ENCODE data around the gene SH3BGRL2.

SH3BGRL2 gene

DNA sequence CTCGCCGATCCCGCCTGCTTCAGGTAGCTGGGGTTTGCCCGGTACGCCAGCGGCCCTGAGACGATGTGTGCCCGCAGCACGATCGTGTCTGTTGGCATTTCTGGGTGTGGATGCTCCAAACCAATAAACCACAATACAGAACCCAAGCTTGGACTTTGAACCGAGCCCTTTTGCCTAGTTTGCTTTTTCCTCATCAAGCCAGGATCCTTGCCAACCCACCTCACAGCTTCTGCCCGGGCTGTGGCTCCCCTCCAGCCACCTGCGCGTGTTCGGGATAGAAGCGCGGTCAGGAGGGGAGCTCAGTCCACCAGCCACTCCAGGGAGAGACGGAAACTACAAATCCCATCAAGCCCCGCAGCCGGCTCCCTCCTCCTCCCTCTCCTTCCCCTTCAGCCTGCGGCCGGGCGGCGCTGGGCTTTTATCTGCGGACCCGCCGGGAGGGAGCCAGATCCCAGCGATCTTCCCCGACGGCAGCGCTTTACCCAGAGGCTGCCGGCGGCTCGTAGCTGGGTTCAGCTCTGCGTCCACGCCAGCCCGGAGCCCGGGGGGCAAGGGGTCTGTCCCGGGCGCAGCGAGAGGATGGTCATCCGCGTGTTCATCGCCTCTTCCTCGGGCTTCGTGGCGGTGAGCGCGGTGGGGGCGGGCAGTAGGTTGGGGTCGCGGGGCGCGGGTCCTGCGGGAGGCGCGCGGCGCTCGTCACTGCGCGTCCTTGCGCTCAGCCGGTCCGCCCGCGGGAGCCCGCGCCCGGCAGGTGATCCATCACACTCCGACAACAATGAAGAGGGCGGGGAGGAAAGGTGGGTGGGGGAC, at the start of gene SH3BGRL2:
Gene SH3BGRL2, plus strand, starts transcription at position 447 of the 810 bp plus-strand sequence. Its CDS starts 133 bp downstream, at position 580.
- peak; percentile 77 for DNase-seq (ENCODE audit: low spot score)

DNA sequence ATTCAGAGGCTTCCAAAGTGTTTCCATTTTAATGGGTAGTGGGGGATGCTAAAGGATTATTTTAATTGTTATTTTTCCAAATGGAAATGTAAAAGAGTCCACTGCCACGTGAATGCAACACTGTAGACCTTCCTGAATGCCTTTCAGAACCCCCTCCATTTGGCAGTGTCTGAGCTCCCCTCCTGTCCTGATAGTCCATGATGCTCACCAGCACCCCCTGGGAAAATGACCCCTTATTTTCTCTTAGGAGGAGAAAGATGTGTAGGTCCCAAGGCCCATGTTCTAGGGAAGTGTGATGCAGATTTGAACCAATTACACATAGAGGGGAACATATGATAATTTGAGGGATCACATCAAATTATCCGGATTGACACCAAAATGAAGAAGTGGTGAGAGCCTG, 46.8 kb upstream of the SH3BGRL2 start:
- DNase-seq (ENCODE audit: low spot score) = no peak

DNA sequence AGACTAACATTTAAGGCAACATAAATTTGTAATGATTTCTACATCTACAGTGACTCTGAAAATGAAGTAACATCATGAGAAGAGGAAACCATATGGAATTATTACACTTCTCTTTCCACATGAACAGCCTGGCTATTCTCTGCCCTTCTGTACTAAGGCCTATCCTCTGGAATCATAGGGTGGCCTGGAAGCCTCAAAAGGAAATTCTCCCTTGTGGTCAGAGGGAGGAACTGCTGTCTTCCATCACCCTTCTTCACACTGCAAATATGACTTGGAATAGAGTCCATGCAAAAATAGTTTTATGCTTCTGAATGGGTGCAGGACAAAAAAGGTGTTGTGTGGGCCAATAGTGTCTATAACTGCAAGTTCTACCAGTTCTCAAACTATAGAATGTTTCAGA, 44.6 kb upstream of the SH3BGRL2 start:
- DNase-seq (ENCODE audit: low spot score) = peak; percentile 40

DNA sequence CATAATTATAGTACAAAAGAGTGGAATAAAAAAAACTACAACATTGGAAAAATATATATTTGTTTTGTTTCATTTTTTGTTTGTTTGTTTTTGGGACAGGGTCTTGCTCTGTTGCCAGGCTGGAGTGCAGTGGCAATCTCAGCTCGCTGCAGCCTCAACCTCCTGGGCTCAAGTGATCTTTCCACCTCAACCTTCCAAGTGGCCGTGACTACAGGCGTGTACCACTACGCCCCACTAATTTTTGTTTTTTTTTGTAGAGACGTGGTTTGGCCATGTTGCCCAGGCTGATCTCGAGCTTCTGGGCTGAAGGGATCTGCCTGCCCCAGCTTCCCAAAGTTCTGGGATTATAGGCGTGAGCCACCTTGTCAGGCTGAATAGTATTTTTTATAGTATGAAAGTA, 41.4 kb upstream of the SH3BGRL2 start:
- no peak for DNase-seq (ENCODE audit: low spot score)

DNA sequence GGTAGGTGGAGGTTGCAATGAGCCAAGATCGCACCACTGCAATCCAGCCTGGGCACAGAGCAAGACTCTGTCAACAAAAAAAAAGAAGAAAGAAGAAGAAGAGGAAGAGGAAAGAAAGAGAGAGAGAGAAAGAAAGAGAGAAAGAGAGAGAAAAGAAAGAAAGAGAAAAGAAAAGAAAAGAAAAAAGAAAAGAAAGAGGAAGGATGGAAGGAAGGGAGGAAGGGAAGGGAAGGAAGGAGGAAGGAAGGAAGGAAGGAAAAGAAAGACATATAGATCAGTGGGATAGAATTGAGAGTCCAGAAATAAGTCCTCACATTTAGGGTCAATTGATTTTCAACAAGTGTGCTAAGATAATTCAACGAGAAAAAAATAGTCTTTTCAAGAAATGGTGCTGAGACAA, 34.0 kb upstream of the SH3BGRL2 start:
- DNase-seq (ENCODE audit: low spot score) = no peak

DNA sequence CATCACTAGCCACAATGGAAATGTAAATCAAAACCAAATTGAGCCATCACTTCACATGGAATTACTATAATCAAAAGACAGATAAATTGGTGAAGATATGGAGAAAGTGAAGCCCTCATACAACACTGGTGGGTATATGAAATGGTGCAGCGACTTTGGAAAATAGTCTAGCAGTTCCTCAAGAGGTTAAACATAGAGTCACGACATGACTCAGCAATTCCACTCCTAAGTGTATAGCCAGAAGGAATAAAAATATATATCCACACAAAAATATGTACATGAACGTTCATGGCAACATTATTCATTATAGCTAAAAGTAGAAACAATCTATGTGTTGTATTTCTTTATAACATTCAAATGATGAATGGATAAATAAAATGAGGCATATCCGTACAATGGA, 33.1 kb upstream of the SH3BGRL2 start:
- no peak for DNase-seq (ENCODE audit: low spot score)

DNA sequence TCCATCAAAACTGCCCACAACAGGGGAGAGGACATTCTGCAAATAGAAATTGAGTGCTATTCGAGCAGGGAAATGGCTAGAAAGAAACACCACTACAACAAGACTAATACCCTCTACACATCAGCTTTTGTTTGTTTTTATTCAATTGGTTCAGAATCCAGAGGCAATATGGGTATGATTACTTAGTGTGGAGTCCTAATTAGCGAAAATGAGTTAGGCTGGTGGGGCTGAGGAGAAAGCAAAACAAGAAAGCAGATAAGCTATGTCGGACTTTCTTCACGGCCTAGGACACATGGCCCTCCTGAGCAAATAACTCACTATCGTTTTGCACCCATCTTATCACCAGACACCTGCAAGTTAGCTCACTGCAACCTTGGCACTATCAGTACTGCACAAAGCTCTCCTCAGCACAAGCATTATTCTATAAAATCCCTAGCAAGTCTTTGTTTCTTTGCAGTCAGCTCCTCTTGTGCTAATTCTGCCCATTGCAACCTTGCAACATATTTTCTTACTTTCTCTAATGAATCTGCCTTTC, 31.3 kb upstream of the SH3BGRL2 start:
- no peak for DNase-seq (ENCODE audit: low spot score)

DNA sequence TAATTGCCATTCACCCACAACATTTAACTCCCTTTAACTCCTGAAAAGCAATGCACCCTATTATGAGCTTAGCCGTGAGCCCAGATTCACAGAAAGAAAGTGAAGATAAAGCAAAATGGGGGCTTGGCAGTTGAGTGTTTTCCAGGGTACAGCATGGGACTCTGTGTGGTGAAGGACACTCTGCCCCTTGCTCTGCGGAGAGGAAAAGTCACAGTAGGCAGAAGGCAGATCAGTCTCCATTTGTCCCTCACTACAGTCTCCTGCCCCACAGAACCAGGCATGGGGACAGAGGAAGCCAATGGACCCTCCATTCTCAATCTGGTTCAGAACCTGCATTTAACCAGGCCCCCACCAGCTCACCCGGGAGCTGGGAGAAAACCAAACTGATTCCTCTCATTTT, 30.8 kb upstream of the SH3BGRL2 start:
- no peak for DNase-seq (ENCODE audit: low spot score)

DNA sequence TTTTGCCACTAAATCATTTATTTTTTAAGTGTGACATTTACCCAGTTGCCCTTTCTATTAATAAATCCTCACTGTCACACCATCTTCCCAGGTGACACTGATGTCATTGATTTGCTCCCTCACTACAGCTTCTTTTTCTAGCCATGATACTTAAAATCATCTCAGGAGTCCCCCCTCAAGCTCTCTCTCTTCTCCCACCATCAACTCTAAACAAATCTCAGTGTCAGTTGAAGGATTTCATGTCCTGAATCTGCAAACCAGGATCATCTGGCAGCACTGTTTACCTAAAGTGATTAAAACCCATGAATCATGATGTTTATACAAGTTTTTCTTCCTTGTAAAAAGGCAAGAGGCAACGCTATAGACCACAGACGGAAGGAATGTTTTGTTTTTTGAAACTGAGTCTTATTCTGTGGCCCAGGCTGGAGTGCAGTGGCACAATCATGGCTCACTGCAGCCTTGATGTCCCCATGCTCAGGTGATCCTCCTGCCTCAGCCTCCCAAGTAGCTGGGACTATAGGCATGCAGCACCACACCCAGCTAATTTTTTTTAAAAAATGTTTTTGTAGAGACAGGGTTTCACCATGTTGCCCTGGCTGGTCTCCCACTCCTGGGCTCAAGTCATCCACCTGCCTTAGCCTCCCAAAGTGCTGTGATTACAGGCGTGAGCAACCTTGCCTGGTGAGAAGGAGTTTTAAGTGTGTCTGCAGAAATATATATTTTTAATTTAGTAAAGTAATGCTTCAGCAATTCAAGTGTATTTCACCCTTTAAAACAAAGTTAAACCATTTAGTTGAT, 30.1 kb upstream of the SH3BGRL2 start:
- DNase-seq (ENCODE audit: low spot score) = no peak

DNA sequence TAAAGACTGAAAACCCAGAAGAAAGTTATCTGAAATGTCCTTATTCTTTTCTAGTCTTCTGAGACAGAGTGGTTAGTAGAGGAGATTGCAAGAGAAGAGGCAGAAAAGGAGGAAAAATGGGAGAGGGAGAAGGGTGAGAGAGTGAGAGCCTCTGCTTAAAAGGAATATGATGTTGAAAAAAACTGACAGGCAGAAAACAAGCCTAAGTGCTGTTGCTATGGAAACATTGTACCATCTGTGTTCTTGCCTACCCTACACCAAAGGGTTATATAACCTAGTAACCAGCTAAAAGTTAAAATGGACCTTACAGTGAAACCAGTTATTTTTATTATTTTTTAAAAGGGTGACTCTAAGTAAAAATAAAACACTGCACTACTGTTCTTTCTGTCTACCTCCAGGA, 28.3 kb upstream of the SH3BGRL2 start:
- DNase-seq (ENCODE audit: low spot score) = no peak

DNA sequence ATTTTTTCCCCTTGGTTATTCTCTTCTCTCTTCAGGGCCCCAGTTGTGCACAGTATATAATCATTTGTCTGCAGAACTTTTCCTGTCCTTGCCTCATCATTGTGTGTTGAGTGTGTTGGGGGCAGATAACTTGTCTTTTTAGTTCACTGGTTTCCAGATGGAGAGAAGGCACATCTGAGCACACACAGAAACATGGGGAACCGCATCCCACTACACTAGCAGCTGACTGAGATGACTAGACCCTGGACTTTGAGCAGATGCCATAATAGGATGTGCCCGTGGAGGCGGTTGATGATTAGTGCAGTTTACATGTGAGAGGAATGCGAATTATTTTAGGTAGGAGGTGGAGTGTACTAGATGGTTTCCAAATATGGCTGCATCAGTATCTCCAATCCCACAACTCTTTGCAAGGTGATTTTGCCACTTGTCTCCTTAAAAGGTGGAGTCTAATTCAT, 26.5 kb upstream of the SH3BGRL2 start:
- peak; percentile 34 for DNase-seq (ENCODE audit: low spot score)

DNA sequence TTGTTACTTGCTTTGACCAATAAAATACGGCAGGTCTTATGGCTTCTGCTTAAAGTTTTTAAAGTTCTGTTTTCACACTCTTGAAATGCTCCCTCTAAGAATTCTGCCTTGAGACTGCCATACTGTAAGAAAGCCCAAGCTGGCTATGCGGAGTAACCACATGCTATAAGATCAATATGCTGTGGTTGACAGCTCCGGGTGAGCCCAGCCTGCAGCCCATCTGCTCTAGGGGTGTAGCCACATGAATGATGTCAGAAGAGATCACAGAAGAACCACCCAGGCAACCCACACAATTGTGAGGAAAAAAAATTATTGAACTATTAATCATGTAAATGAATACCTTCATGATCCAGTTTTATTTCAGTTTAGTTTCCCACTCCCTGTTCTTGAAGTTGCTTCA, 26.1 kb upstream of the SH3BGRL2 start:
- DNase-seq (ENCODE audit: low spot score) = no peak

DNA sequence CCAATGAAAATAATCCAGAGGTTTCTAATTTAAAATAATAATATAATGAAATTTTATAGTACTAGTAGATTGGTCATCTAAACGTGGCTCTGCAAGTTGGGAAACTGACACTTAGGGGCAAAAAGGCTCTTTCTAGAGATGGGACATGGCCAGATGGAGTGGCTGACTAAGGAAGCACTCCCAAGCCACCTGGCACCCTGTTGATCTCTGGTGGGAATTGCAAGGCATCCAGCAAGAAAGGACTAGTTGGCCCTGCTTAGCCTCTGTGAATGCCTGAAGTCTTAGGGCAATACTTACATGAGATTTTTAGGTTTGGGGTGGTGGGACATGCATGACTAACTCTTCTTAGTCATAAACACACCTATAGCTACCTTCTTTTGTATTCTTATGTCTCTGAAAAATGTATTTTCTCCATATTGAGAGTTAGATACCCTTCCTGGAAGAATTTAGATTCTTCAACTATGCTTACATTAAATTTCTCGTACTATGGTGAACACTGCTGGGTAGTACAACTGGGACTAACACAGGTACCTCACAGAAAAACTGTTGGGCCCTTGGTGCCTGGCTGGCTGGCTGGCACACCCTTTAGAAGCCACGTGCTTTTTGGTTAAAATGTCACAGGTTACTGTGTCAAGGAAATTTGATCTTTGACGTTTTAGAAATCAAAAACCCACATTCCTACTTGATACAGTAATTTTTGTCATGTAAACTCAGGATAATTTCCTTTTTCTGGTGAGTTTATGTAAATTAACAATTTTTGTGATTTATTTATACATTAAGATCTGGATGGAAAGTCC, 25.0 kb upstream of the SH3BGRL2 start:
- DNase-seq (ENCODE audit: low spot score) = no peak

DNA sequence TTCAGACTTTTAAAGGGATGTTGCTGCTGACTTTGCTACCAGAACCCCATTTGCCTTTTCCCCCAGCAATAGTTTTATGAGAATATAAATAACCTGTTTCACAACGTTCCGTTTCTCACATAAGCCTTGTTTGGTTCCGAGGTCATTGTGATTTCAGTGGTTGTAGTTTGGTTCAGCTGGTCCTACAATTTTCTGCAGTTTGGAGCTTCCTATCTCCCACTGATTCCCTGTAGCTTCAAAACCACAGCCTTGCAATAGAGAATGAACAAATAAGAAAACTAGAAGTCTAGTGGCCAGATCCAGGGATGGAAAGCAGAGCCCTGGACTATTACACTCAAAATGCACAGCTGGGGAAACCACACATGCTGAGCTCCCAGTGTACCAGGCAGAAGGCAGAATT, 24.1 kb upstream of the SH3BGRL2 start:
- no peak for DNase-seq (ENCODE audit: low spot score)

DNA sequence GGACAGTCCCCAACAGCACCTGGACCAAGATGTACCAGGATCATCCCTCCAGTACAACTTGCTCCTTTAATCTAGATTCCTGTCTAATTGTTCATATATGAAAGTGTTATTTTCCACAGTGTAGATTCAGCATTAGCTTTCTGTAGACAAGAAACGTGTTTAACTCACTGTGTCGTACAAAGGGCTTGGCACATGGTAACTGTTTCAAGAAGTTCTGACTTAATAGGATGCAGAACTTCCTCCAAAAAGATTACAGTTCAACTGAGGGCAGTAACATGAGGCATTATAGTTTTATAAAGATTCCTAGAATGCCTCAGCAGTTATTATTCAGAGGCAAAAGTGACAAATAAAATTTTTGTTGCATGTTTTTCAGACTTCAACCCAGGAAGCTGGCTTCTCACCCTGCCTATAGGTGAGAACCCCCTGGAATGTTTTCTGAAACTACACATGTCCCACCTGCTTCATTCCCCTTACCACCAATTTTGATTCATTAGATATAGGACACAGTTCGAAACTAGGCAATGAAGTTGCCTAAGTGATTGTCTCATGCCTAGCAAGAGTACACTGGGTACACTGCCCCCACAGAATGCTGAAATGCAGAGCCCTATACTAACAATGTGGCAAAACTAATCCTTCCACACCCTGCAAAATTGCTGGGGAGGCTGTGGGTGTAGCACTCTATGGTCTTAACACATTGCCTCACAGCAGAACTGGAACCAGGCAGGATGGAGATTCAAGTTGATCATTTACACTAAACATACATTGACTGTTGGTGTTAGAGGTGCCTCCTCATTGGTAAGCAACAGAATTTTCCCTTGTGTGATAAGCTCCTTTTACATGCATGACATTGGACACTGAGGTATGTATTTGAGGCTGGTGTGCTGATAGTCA, 22.6 kb upstream of the SH3BGRL2 start:
- DNase-seq (ENCODE audit: low spot score) = peak; percentile 36

DNA sequence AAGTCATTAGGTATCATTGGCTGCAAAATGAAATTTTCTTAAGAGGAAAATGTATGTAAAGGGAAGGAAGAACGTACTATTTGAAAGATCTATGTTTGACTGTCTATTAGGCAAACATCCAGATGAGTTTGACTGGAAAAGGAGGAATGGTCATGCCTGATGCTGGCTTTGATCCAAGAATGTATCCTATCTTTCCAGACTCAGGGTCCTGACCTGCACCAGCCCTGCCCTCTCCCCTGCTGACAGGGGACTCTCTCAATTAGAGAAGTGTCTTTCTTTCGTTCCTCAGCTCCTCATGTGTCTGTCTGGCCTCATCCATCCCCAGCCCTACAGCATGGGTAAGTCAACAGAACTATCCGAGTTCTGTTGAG, 21.9 kb upstream of the SH3BGRL2 start:
- no peak for DNase-seq (ENCODE audit: low spot score)

DNA sequence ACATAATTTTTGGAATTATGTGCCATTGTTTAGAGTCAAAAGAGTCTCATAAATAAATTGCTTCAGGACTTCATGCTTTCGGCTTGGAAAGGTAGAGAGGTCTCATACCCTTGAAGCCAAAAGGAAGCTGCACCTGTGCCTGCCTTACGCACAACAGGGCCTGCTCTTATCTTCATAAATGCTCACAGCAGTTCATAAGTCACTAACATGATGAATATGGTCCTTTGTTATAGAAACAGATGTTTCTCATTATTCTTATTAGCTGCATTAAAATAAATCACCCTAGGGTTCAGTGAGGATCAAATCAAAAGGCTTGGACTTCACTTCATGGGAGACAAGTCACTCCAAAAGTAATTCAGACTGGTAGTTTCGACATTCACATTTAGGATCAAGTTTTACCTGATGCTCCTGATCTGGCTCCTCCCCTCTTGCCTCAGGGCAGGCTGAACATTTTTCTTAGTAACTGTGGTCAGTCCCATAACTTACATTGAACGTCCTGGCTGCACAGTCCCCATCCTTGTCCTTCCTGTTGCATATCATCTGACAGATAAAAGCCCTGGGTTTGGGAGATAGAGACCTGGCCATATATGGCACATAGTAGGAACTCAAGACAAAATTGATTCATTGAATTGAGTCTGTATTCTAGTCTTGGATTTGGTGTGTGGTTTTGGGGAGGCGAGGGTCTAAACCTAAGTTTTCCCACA, 20.7 kb upstream of the SH3BGRL2 start:
- DNase-seq (ENCODE audit: low spot score) = no peak

DNA sequence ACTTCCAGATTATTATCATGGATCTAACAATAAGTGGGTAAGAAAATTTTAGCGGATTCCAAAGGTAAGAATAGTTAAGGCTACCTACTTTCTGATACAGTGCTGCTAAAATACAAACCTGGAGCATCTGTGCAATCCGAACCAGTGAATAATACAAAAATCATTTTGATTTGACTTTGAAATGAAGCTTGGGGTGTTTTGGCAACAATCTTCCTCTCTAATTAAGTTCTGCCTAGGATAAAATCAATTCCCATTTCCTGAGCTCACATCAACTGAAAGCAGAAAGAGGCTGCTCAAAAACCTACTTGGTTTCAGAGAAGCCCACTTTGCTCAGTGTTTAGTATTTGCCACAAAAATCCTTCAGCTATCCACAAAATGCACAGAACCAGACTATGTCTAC, 18.7 kb upstream of the SH3BGRL2 start:
- DNase-seq (ENCODE audit: low spot score) = no peak

DNA sequence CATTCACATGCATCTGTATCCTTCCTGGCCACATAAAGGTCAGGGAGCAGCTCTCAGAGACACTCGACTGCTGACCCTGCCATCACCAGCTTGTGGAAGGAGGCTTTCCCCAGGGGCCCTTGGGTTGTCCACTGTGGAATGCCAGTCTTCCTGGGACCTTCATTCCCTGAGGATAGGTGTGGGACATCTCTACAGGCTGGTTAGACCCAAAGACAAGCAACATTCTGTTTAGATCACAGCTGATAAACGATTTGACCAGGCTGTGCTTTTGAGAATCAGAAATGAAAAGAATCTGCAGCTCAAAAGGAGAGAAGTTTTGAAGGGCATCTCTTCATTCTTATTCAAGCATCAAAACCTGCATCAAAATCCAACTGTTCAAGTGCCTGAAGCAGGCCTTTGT, 18.2 kb upstream of the SH3BGRL2 start:
- DNase-seq (ENCODE audit: low spot score) = no peak

DNA sequence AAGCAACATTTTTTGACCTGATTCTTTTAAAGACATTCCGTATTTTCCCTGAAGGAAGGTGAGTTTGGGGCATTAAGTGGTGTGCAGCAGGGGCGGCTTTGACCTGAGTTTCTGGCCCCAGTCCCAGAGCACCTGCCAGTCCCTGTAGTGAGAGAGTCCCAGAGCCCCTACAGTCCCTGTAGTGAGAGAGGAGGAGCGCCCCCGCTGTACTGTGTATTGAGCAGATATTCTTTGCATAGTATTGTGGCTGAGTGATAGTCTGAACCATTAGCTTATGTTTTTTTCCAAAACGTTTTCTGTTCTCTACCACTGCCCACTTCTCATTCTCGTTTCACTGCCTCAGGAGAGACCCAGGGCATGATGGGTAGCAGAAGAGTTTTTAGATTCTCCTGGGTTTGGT, 17.2 kb upstream of the SH3BGRL2 start:
- no peak for DNase-seq (ENCODE audit: low spot score)

All from HuH-7 (cell line).